OCI-LY7 (cell line): ENCODE data around the gene TBCB.

ENCODE experiments used
- EZH2phosphoT487 ChIP-seq: fragments of 200-600 bp; sonication (generic); IDR thresholded peaks from 2 replicates; pipeline ENCODE4 v1.6.1; 2018; ENCODE audit warnings: low read depth, borderline replicate concordance, mild to moderate bottlenecking, mixed run types, antibody characterized with exemption, low read length, moderate library complexity, mixed read lengths
- TF ChIP-seq, protein P1 (sequence below): fragments of 200-600 bp; sonication (generic); conservative IDR thresholded peaks from 2 replicates; pipeline ENCODE4 v1.5.1; 2014; ENCODE audit warnings: mild to moderate bottlenecking, antibody characterized with exemption, low read length, moderate library complexity, mixed read lengths

DNA sequence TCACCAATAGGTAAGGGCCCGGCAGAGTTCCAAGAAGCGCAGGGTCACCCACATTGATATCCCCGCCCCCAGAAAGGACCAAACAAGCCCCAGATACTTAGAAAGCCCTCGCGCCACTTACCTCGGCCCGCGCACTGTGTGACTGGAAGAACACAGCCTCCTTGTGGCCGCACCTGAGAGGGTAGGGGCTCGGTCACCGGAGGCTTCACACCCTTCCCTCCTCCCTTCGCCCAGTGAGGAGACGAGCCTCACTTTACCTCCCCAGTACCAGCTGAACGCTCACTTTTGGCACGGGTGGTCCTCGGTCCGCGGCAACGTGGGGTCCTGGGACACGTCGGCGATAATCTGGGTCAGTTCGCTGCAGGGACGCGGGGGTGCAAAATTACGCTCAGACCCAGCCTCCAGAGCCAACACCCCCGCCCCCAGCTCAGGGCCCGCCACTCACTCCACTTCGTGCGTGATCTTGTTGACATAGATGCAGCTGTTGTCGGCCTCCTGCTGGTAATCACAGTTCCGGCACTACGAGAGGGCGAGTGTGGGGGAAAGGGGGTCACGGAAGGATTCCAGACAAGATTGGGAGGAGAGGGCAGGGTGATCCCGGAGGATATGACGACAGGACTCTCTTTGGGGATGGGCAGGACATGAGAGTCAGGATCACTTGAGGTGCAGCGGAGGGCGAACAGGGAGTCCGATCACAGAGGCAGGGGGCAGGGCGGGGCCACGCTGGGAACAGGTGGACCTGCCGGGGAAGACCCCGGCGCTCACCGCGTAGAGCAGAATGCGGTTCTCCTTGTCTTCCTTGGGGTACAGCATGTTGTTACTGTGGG lies 1.2 kb upstream of the TBCB start:
- TF ChIP-seq, protein P1, sequence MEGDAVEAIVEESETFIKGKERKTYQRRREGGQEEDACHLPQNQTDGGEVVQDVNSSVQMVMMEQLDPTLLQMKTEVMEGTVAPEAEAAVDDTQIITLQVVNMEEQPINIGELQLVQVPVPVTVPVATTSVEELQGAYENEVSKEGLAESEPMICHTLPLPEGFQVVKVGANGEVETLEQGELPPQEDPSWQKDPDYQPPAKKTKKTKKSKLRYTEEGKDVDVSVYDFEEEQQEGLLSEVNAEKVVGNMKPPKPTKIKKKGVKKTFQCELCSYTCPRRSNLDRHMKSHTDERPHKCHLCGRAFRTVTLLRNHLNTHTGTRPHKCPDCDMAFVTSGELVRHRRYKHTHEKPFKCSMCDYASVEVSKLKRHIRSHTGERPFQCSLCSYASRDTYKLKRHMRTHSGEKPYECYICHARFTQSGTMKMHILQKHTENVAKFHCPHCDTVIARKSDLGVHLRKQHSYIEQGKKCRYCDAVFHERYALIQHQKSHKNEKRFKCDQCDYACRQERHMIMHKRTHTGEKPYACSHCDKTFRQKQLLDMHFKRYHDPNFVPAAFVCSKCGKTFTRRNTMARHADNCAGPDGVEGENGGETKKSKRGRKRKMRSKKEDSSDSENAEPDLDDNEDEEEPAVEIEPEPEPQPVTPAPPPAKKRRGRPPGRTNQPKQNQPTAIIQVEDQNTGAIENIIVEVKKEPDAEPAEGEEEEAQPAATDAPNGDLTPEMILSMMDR: 0 out of 2 replicates have a peak, but pooled peaks have one; percentile 21
- TF ChIP-seq EZH2phosphoT487: no peak
